ENCODE results near the gene ADORA2A. TPM values are rescaled to one million over a fixed set of nuclear protein-coding genes. Genes with fewer than 3 reads are reported as not detected.

Gene ADORA2A
- total and polyA plus RNA-seq, 2 of the 13 experiments (the other 11 are each of a cell fraction or from before 2014, with no cell fraction given), result 3.3 to 5.0 TPM

DNA sequence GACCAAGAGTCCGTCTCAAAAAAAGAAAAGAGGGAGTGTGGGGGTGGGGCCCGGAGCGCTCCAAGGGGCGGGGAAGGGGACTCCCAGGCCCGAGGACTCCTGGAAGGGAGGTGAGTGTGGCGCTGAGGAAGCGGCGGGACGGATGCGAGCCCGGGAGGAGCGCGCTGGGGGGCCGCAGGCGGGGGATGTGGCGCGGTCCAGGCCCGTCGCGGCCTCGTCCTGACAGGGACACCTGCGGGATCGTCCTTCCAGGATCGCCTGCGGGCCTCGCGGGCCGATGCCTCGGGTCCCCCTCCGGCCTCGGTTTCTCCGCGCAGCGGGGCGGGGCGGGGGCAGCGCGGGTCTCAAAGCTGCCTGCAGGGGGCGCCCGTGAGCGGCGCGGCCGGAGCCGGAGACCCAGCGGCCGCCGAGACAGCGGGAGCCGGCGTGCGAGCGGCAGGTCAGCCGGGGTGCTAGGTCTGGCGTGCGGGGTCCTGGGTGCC is 3.8 kb upstream of the ADORA2A start (continued):
- TF ChIP-seq ZBTB40 (IDR thresholded peaks at IDR 0.05) (no peak), ZBTB40 (CRISPR knock-in tag; IDR thresholded peaks at IDR 0.05) (no peak), MZF1 (CRISPR knock-in tag; IDR thresholded peaks at IDR 0.05; ENCODE audit: borderline replicate concordance) (no peak), ATF7-NPFF (CRISPR knock-in tag; IDR thresholded peaks at IDR 0.05; ENCODE audit: low read depth) (peak; percentile 52; the same call in 1 of the 2 replicates), BHLHE40 (IDR thresholded peaks at IDR 0.05; ENCODE audit: low read length) (no peak), ZFP82 (CRISPR knock-in tag; IDR thresholded peaks at IDR 0.05; ENCODE audit: borderline replicate concordance) (peak; percentile 15; the same call in 1 of the 2 replicates), KLF6 (CRISPR knock-in tag; IDR thresholded peaks at IDR 0.05) (no peak), SAP130 (CRISPR knock-in tag; IDR thresholded peaks at IDR 0.05; ENCODE audit: low read depth) (no peak), MIER2 (CRISPR knock-in tag; IDR thresholded peaks at IDR 0.05) (no peak), CREB3 (CRISPR knock-in tag; IDR thresholded peaks at IDR 0.05) (no peak), GLI4 (CRISPR knock-in tag; IDR thresholded peaks at IDR 0.05; ENCODE audit: borderline replicate concordance) (no peak), ZNF672 (CRISPR knock-in tag; IDR thresholded peaks at IDR 0.05) (no peak), LBX2 (CRISPR knock-in tag; IDR thresholded peaks at IDR 0.05; ENCODE audit: borderline replicate concordance) (no peak), ZNF343 (CRISPR knock-in tag; IDR thresholded peaks at IDR 0.05) (no peak), PLRG1 (conservative IDR thresholded peaks at IDR 0.05) (no peak), MXD4 (CRISPR knock-in tag; IDR thresholded peaks at IDR 0.05) (no peak), ZNF788 (CRISPR knock-in tag; IDR thresholded peaks at IDR 0.05; ENCODE audit: borderline replicate concordance) (no peak), NR2F6 (IDR thresholded peaks at IDR 0.05) (no peak), NR2F6 (CRISPR knock-in tag; IDR thresholded peaks at IDR 0.05) (no peak), ZSCAN29 (CRISPR knock-in tag; conservative IDR thresholded peaks at IDR 0.05) (no peak), ZNF484 (CRISPR knock-in tag; IDR thresholded peaks at IDR 0.05; ENCODE audit: borderline replicate concordance, low read depth) (no peak)
- TF ChIP-seq, protein P1, sequence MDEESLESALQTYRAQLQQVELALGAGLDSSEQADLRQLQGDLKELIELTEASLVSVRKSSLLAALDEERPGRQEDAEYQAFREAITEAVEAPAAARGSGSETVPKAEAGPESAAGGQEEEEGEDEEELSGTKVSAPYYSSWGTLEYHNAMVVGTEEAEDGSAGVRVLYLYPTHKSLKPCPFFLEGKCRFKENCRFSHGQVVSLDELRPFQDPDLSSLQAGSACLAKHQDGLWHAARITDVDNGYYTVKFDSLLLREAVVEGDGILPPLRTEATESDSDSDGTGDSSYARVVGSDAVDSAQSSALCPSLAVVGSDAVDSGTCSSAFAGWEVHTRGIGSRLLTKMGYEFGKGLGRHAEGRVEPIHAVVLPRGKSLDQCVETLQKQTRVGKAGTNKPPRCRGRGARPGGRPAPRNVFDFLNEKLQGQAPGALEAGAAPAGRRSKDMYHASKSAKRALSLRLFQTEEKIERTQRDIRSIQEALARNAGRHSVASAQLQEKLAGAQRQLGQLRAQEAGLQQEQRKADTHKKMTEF (CRISPR knock-in tag; IDR thresholded peaks at IDR 0.05), result no peak

Measured in HepG2 (cell line).